NCI-H345 treated with DMSO at 0.1 percent for 48 hours (cell line): Measurements from ENCODE around the gene NHS.
"Not testable (repeated sequence)": the region's sequence is repeated elsewhere in the genome, so short reads cannot be mapped to it uniquely, and the experiment has no call there.

Experiments used
- DNase-seq: peaks from one replicate; lab custom pipeline; 2025; ENCODE audit not compliant: unreplicated experiment; lab: John Stamatoyannopoulos, UW

Gene NHS

GRCh38 chrX:17544821-17545220 is 169.8 kb downstream of the NHS start:
- DNase-seq, result no peak

GRCh38 chrX:17546356-17546755 is 171.4 kb downstream of the NHS start:
- no peak for DNase-seq

GRCh38 chrX:17547658-17548057 is 172.7 kb downstream of the NHS start:
- DNase-seq, result no peak

DNA sequence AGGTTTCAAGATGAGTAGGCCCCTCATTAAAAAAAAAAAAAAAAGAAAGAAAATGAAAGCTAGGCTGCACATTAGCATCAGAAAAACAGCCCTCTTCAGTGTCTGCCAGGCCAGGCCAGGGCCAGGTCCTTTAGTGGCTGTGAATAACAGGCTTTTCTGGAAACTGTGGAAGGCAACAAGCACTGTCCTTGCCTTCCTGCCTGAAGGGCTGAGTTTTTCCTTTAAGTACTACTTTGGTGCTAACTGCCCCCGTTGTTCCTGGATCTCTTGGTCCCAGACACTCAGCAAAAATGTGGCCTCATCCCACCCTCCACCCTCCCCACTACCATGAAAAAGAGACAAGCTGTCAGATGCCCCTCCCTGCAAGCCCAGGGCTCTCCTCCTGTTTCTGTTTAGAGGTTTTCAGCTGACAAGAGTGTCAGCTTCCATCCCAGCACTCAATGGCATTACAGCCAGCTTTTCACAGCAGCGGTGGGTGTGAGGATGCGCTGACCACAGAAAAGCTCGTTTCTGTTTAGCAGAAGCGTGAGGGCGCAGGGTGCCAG is 174.2 kb downstream of the NHS start:
- DNase-seq, result no peak

- no peak for DNase-seq
These were observed 175.0 kb downstream of the NHS start for GRCh38 chrX:17550011-17550410.

GRCh38 chrX:17552044-17552650 is 177.1 kb downstream of the NHS start:
- no peak for DNase-seq

GRCh38 chrX:17553469-17553868 is 178.5 kb downstream of the NHS start:
- DNase-seq, result no peak

DNA sequence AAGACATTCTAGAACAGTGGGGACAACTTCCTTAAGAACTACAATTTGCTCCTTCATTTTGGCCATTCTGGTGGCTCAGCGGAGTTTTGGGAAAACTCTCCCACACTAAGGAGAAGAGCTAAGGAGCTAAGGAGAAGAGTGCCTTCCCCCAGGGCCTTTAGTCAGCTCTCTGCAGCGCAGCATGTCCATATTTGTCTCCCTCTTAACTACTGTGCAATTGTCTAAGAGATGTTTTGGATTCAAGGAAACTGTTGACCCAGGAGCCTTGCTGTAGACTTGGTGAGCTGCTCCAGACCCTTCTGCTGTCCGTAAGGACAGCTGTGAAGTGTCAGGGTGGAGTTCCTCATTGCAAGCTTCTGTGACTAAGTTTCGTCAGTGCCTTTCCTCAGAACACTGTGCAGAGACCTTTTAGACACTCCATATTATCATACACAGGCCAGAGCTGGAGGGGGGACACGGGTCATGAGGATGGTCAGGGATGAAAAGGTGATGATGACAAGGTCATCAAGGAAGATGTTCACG is 179.0 kb downstream of the NHS start:
- no peak for DNase-seq

GRCh38 chrX:17554914-17555313 is 179.9 kb downstream of the NHS start:
- no peak for DNase-seq

DNA sequence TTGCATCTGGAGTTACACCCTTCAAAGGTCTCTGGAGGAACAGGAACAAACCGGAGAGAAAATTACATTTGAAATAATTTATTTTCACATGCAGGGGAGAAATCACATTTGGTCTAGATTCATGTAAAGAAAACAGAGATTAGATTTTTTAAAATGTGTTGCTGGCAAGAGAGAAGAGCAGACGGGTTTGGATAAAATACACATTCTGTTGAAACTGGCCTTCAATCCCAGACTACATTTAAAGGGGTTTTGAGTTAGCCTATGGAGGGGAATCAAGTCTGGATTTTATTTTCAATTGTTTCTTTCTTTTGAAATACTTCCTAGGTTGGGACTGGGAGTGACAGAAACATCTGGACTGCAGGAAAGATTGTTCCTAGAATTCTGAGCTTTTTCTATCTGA is 180.8 kb downstream of the NHS start:
- DNase-seq, result no peak

GRCh38 chrX:17559728-17560379 is 184.9 kb downstream of the NHS start:
- no peak for DNase-seq

DNA sequence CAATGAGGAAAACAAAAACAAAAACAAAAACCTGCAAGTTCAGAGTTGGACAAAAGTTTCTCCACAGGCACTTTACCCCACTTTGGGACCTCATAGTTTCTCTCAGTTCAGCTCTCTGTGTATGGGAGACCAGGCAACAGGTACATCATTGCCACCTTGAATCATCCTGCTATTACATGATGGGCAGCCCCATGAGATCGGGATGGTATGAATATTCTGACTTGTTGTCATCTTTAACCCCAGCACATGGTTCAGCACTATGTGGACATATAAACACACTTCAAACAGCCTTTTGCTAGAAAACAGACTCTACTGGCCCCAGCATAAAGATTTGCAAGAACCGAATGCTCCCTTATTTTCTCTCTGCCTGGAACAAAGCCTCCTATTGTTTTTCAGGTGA is 185.4 kb downstream of the NHS start:
- DNase-seq, result no peak

DNA sequence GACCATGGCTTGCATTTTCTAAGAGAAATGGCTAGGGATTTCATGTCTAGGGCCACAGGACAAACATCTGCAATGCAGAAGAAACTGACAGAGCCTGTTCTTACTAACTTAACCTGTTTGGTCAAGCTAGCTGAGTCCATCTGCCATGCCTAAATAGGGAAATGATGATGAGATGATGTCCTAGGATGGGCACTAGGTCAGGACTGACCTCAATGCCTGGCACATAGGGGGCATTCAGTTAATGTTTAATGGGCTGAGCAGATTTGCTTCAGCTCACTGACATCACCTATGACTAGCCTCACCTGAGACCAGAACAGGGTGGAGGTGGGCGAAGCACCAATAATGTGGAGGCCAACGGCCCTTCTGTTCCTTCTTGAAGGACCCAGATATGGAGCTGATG is 188.1 kb downstream of the NHS start:
- DNase-seq, result no peak

DNA sequence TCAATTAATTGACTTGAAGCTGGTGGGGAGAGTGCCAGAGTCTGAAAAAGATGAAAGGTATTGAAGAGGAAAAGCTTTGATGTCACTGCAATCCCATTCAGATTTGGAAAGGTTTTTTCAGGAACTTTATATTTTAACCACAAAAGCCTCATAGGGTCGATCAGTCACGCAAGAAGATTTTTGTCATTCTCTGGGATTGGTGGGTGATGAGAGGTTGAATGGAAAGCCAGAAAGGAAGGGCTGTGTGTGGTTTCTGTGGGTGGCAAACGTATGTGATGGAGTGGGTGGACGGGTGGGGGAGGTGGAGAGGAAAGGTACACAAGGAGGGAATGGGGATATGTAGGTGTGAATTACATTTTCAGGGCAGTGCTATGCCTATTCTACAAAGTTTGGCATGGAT is 188.5 kb downstream of the NHS start:
- no peak for DNase-seq

GRCh38 chrX:17564689-17565409 is 189.8 kb downstream of the NHS start:
- DNase-seq, result no peak

DNA sequence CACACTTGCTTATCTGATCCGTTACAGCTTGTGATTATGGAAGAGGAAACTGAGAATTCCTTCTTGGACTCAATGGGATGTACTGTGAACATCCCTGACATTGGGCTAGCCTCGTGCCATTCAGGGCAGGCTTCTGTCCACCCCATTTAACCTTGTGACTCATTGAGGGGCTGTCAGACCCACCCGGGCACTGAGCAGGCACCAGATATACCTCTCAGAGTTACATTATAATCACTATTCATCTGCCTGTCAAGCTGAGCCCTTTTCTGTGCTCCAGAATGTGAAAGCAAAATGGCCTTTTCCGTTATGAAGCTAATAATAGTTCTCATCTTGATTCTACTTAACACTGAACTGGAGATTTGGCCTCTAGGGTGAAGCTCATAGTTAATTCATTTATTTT is 191.7 kb downstream of the NHS start:
- DNase-seq, result no peak

GRCh38 chrX:17567187-17567586 is 192.2 kb downstream of the NHS start:
- DNase-seq, result no peak

DNA sequence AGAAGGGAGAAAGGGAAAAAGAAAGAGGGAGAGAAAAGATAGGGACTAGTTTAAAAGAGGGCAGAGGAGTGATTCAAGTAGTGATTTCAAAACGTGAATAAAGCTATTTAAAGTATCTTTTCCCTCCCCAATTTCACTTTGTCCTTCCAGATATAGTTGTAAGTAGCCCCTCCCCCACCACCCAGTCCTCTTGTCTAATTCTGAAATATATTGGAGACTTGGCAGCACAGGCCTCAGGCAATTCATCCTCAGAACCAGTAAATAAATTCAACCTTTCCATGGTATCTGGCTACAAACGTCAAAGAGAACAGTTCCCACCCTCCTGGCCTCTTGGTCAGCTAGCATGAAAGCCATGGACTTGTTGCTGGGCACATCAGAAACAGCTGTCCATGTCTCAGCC is 192.8 kb downstream of the NHS start:
- DNase-seq, result no peak

- DNase-seq, result not testable (repeated sequence)
These were observed 193.8 kb downstream of the NHS start for GRCh38 chrX:17568804-17569203.

DNA sequence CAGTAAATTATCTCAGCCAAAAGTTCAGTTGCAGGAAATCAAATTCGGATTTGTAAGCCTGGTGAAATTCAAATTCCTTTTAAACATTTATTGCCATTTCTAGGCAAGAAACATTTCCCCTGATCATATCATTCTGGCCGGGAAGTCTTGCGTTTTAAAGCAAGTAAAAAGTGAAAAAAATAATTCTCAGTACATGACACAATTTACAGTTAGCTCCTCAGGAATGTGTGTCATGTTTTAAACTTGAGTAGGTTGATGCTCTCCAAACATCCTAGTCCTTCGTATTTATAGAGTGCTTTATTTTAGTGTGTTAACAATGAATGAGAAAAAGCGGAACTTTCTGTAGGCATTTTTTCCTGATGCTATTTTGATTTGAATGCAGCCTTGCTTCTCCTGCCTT is 204.0 kb downstream of the NHS start:
- no peak for DNase-seq

DNA sequence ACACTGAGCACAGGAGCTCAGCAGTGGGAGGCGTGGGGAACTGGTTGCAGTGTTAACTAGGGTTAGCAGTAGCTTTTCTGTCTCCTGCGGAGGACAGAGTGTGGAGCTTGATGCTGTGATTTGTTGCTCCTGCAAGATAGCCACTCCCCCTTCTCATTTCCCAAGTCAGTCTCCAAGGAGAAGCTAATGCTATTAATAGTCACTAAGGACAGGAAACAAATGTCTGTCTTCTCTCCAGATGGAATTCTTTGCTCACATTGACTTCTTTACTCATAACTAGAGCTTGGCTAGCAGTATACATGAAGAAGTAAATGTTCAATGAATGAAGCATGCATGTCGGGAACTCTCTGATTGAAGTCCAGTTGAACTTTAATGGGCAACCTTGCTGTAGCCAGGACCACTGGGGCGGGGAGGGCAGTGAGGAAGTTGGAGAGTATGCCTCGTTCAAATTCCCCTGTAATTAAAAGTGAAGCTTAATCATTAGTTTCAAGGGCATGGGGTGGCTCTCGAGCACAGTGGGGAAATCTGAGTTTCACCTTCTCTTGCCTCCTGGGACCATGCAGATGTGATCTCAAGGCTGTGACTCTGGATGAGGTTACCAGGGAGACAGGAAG is 205.6 kb downstream of the NHS start:
- DNase-seq, result no peak

GRCh38 chrX:17581641-17582040 is 206.6 kb downstream of the NHS start:
- no peak for DNase-seq
